ENCODE results near the gene MTUS2.

The MTUS2 gene

GRCh38 chr13:28831117-28831516 is 11.0 kb downstream of the MTUS2 start:
- Mint-ChIP-seq H3K36me3 (ENCODE audit: low read depth) (no peaks in the 10 kb centered on the region), H3K4me3 (no peak overlapping the region), H3K4me1 (ENCODE audit: low read depth) (no peaks in the 10 kb centered on the region), H3K27ac (no peak overlapping the region), H3K9me3 (peaks cover 29% of the 10 kb centered on the region), H3K27me3 (ENCODE audit: low read depth) (no peaks in the 10 kb centered on the region)

DNA sequence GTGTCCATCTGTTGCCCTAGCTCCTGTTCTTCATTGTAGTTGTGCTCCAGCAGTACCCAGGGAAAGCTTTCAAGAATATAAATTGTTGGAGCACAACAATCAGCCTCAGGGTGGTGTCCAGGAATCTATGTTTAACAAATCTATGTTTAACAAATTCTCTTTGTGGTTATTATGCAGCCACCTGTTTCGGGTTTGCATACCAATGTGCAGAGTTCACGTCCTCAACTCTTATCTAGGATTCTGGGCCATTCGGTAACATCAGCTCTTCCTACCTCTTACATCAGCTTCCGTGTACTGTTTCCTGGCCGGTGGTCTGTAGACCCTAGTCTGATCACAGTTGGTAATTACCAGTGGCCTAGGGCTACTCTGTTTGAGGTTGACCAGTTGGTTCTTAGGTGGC is 17.0 kb downstream of the MTUS2 start:
- no peak overlapping the region for H3K27ac Mint-ChIP-seq
- peaks cover 7% of the 10 kb centered on the region for H3K27me3 Mint-ChIP-seq (ENCODE audit: low read depth)
- H3K4me3 Mint-ChIP-seq = no peak overlapping the region
- no peaks in the 10 kb centered on the region for H3K9me3 Mint-ChIP-seq
- H3K36me3 Mint-ChIP-seq (ENCODE audit: low read depth) = no peaks in the 10 kb centered on the region
- H3K4me1 Mint-ChIP-seq (ENCODE audit: low read depth) = no peaks in the 10 kb centered on the region

DNA sequence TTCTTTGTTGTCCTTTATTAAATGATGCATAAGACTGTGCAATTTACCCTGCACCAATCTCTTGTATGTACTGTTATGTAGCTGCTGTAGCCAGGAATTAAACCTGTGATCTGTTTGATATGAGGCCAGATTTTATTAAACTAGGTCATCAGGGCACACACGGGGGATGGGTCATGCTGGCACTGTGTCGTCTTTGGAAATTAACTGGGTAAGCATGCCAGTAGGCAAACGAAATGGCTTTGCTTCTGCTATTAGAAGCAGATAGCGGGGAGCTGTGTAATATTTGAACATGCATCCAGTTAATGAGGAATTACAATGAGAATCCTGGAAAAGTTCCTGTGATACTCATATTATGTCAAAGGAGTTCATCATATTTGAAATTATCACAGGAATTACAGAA is 23.5 kb downstream of the MTUS2 start:
- Mint-ChIP-seq H3K9me3 (no peaks in the 10 kb centered on the region), H3K4me3 (no peak overlapping the region), H3K36me3 (ENCODE audit: low read depth) (no peaks in the 10 kb centered on the region), H3K27ac (no peak overlapping the region), H3K4me1 (ENCODE audit: low read depth) (no peaks in the 10 kb centered on the region), H3K27me3 (ENCODE audit: low read depth) (peaks cover 3% of the 10 kb centered on the region)

GRCh38 chr13:28849441-28849840 is 29.3 kb downstream of the MTUS2 start:
- Mint-ChIP-seq H3K27me3 (ENCODE audit: low read depth) (no peaks in the 10 kb centered on the region), H3K27ac (no peak overlapping the region), H3K36me3 (ENCODE audit: low read depth) (no peaks in the 10 kb centered on the region), H3K9me3 (no peaks in the 10 kb centered on the region), H3K4me1 (ENCODE audit: low read depth) (no peaks in the 10 kb centered on the region), H3K4me3 (no peak overlapping the region)

DNA sequence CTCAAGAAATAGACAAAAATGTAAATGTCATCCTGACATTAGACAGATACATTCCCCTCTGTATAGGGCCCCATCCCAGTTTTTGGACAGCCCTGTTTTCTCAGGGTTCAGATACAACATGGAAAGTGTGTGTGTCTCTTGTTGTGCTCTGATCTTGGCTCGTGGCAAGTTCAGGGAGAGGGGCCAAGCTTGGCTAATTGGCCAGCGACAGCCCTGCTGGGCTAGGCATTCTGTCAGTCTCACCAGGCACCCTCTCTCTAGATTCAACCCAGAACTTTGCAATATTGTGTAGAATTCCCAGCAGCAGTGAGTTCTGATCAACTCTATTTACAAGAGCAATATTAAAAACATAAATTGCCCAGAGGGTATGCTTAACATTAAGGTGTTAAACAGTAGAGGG is 30.1 kb downstream of the MTUS2 start:
- Mint-ChIP-seq H3K27ac (no peak overlapping the region), H3K4me1 (ENCODE audit: low read depth) (no peaks in the 10 kb centered on the region), H3K27me3 (ENCODE audit: low read depth) (no peaks in the 10 kb centered on the region), H3K36me3 (ENCODE audit: low read depth) (no peaks in the 10 kb centered on the region), H3K9me3 (no peaks in the 10 kb centered on the region), H3K4me3 (no peak overlapping the region)

DNA sequence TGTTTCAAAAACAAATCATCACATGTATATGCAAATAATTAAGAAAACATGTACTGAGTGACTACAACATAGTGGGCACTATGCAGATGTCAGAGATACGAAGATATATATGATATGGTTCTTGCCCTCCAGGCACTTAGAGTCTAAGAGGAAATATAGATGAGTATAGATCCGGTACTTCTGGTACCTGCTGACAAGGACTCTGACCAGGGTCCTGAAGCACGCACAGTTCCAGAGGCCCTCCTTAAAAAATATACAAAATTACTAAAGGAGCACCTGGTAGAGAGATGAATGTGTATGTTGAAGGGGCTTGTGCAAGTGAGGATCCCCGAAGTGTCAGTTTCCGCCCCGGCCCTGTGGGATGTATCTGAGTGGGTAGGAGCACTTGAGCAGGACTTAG is 31.3 kb downstream of the MTUS2 start:
- no peak overlapping the region for H3K4me3 Mint-ChIP-seq
- H3K36me3 Mint-ChIP-seq (ENCODE audit: low read depth) = no peaks in the 10 kb centered on the region
- no peaks in the 10 kb centered on the region for H3K27me3 Mint-ChIP-seq (ENCODE audit: low read depth)
- no peak overlapping the region for H3K27ac Mint-ChIP-seq
- no peaks in the 10 kb centered on the region for H3K4me1 Mint-ChIP-seq (ENCODE audit: low read depth)
- H3K9me3 Mint-ChIP-seq = no peaks in the 10 kb centered on the region

GRCh38 chr13:28854657-28855056 is 34.5 kb downstream of the MTUS2 start:
- Mint-ChIP-seq H3K27me3 (ENCODE audit: low read depth) (no peaks in the 10 kb centered on the region), H3K36me3 (ENCODE audit: low read depth) (no peaks in the 10 kb centered on the region), H3K4me1 (ENCODE audit: low read depth) (no peaks in the 10 kb centered on the region), H3K4me3 (no peak overlapping the region), H3K9me3 (no peaks in the 10 kb centered on the region), H3K27ac (no peak overlapping the region)

- Mint-ChIP-seq H3K9me3 (no peaks in the 10 kb centered on the region), H3K4me3 (no peak overlapping the region), H3K4me1 (ENCODE audit: low read depth) (no peaks in the 10 kb centered on the region), H3K27me3 (ENCODE audit: low read depth) (no peaks in the 10 kb centered on the region), H3K36me3 (ENCODE audit: low read depth) (no peaks in the 10 kb centered on the region), H3K27ac (no peak overlapping the region)
Measured at GRCh38 chr13:28856287-28856686, 36.1 kb downstream of the MTUS2 start.

DNA sequence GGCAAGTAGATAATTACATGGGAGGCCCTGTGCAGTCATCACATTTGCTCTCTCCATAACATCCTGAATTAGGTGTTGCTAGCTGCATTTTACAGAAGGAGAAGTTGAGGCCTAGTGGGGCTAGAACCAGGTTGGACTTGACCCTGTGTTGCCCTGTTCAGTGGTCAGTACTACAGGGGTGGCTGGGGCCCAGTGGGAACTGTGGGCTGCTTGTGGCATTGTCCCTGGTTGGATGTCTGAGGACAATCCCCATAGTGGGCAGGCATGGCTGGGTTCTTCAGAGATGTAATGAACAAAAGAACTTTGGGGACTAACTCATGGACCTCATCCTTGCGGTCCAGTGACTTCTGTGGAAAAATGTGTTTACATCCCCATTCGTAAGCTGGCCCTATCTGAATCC is 38.9 kb downstream of the MTUS2 start:
- Mint-ChIP-seq H3K27me3 (ENCODE audit: low read depth) (no peaks in the 10 kb centered on the region), H3K4me3 (no peak overlapping the region), H3K4me1 (ENCODE audit: low read depth) (no peaks in the 10 kb centered on the region), H3K27ac (no peak overlapping the region), H3K36me3 (ENCODE audit: low read depth) (no peaks in the 10 kb centered on the region), H3K9me3 (no peaks in the 10 kb centered on the region)

DNA sequence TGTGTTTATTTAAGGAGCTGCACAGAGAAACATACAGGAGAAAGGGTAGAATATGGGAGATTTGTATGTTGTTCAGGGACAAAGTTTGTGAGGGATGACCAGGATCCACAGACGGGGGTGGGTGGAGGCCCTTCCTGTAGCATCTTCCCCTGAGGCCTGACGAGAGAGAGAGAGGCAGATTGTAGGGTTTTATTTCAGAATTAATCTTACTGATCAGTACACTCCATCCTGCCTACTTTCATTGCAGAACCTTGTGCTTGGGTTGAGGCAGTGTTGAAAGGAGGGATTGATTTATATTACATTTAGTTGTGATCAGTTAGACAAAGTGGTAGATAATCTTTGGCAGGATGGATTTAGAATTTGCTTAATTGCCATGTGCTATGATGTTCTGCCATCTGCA is 39.6 kb downstream of the MTUS2 start:
- no peaks in the 10 kb centered on the region for H3K9me3 Mint-ChIP-seq

DNA sequence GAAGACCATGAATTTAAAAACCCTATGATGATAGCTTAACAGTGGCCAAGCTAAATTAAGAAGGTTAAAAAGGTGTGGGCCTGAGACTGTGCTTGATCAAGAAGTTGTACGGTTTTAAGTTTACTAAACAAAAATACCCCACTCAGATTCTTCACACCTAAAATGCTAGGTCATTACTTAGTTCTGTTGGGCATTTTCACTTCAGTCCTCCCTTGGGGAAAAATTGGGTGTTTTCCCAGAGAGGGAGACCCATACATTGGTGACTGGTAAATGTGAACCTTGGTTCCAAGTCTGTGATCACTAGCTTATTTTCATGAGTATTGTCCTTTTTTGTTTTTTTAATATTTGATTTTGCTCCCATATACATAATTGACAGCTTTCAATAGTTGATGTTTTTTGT is 44.4 kb downstream of the MTUS2 start:
- no peaks in the 10 kb centered on the region for H3K36me3 Mint-ChIP-seq (ENCODE audit: low read depth)
- H3K9me3 Mint-ChIP-seq = no peaks in the 10 kb centered on the region
- H3K27me3 Mint-ChIP-seq (ENCODE audit: low read depth) = no peaks in the 10 kb centered on the region
- H3K4me3 Mint-ChIP-seq = no peak overlapping the region
- H3K4me1 Mint-ChIP-seq (ENCODE audit: low read depth) = no peaks in the 10 kb centered on the region
- no peak overlapping the region for H3K27ac Mint-ChIP-seq

More for the DNA sequence above, 39.6 kb downstream of the MTUS2 start:
- H3K27ac Mint-ChIP-seq = no peak overlapping the region
- H3K36me3 Mint-ChIP-seq (ENCODE audit: low read depth) = no peaks in the 10 kb centered on the region
- no peaks in the 10 kb centered on the region for H3K27me3 Mint-ChIP-seq (ENCODE audit: low read depth)
- no peak overlapping the region for H3K4me3 Mint-ChIP-seq
- no peaks in the 10 kb centered on the region for H3K4me1 Mint-ChIP-seq (ENCODE audit: low read depth)

DNA sequence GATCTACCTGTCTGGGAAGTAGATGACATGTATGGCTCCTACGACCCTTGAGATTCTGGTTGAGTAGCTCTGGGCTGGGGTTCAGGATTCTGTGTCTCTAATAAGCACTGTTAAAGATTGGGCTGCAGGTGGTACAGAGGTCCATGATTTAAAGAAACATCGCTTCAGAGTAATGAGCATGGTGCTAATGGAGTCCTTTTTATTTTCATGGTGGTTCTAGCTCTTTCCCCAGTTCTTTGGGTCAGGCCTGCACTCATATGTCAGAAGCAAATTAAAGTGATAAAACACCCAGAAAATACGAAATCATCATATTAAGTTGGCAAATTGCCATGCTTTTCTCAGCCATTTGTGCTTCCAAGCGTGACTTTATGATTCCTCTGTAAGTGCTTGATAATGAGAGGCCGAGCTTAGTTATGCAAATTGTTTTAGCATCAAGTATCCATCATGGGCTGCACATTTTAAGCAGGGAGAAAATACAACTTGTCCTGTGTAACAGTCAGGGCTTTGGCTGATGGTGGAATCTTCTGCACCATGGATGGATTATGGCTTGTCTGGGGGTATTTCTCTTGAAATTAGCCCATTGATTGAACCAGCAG is 45.1 kb downstream of the MTUS2 start:
- H3K4me3 Mint-ChIP-seq = no peak overlapping the region
- H3K27ac Mint-ChIP-seq = no peak overlapping the region
- H3K9me3 Mint-ChIP-seq = no peaks in the 10 kb centered on the region
- no peaks in the 10 kb centered on the region for H3K4me1 Mint-ChIP-seq (ENCODE audit: low read depth)
- no peaks in the 10 kb centered on the region for H3K27me3 Mint-ChIP-seq (ENCODE audit: low read depth)
- H3K36me3 Mint-ChIP-seq (ENCODE audit: low read depth) = no peaks in the 10 kb centered on the region

DNA sequence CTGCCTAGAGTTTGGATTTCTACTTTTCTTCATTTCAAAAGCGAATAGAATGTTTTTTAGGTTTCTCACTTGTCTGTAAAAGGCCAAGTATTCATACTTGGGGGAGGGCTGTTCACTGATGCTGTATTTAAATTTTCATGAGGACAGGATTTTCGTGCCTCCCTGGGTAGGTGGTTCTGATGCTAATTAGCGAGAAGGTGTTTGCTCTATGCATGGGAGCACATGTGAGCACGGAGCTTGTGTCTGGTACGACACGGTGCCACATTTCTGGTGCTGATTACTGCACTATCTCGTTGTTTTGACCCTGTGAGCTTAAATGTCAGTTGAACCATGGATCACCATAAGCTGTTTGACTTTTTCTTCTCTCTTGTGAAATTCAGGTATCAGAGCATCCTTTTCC is 45.8 kb downstream of the MTUS2 start:
- H3K36me3 Mint-ChIP-seq (ENCODE audit: low read depth) = no peaks in the 10 kb centered on the region
- no peak overlapping the region for H3K4me3 Mint-ChIP-seq
- H3K27me3 Mint-ChIP-seq (ENCODE audit: low read depth) = no peaks in the 10 kb centered on the region
- H3K9me3 Mint-ChIP-seq = no peaks in the 10 kb centered on the region
- no peaks in the 10 kb centered on the region for H3K4me1 Mint-ChIP-seq (ENCODE audit: low read depth)
- H3K27ac Mint-ChIP-seq = no peak overlapping the region

GRCh38 chr13:28866932-28867331 is 46.8 kb downstream of the MTUS2 start:
- H3K36me3 Mint-ChIP-seq (ENCODE audit: low read depth) = no peaks in the 10 kb centered on the region
- H3K27me3 Mint-ChIP-seq (ENCODE audit: low read depth) = no peaks in the 10 kb centered on the region
- H3K27ac Mint-ChIP-seq = no peak overlapping the region
- H3K4me3 Mint-ChIP-seq = no peak overlapping the region
- peaks cover 9% of the 10 kb centered on the region for H3K9me3 Mint-ChIP-seq
- H3K4me1 Mint-ChIP-seq (ENCODE audit: low read depth) = no peaks in the 10 kb centered on the region

GRCh38 chr13:28867564-28867963 is 47.4 kb downstream of the MTUS2 start:
- H3K27ac Mint-ChIP-seq = no peak overlapping the region
- H3K4me1 Mint-ChIP-seq (ENCODE audit: low read depth) = no peaks in the 10 kb centered on the region
- no peaks in the 10 kb centered on the region for H3K36me3 Mint-ChIP-seq (ENCODE audit: low read depth)
- H3K9me3 Mint-ChIP-seq = peaks cover 15% of the 10 kb centered on the region
- no peaks in the 10 kb centered on the region for H3K27me3 Mint-ChIP-seq (ENCODE audit: low read depth)
- H3K4me3 Mint-ChIP-seq = no peak overlapping the region

Data from T-helper 1 cell treated with Interleukin-12 subunit alpha and Interleukin-12 subunit beta and Interleukin-4 antibody, amounts not matched to agents 30 μg/mL and 1 μg/mL, for 36 hours (primary cell).